CD14-positive monocyte (primary cell): Measurements from ENCODE around the gene RAB44. TPM values are rescaled to one million over a fixed set of nuclear protein-coding genes. Genes with fewer than 3 reads are reported as not detected.

Source experiments
- DNase-seq, 3 donors: peaks; one replicate each; pipeline ENCODE4 v3.0.0-alpha.2; 2011 to 2022
- H2AFZ ChIP-seq: 2 replicates; pipeline ENCODE4 v1.6.0; 2012; ENCODE audit warnings: mild to moderate bottlenecking, low read depth, low read length, inconsistent platforms; ENCODE audit not compliant: insufficient read depth, poor library complexity, severe bottlenecking
- H3K27ac ChIP-seq, 2 donors: 1 replicate in 1 of 2; 2 replicates in 1 of 2; pipeline ENCODE4 v1.5.1; 2012 to 2013; ENCODE audit warnings: low read length in 2 of 2, control low read depth in 1 of 2, inconsistent platforms in 1 of 2, low read depth in 1 of 2, mild to moderate bottlenecking in 1 of 2
- H3K27me3 ChIP-seq, 2 donors: one replicate each; pipeline versions ENCODE4 v1.6.0 to v1.6.1; 2011 to 2013; ENCODE audit warnings: low read length in 2 of 2; ENCODE audit not compliant: control insufficient read depth in 2 of 2, insufficient read depth in 2 of 2
- H3K36me3 ChIP-seq, 2 donors: replicated peaks in 1 of 2; 1 replicate in 1 of 2; 2 replicates in 1 of 2; pipeline versions ENCODE4 v1.5.1 to v1.6.1; 2012 to 2013; ENCODE audit warnings: low read length in 2 of 2, control low read depth in 1 of 2, inconsistent platforms in 1 of 2, mild to moderate bottlenecking in 1 of 2; ENCODE audit not compliant: insufficient read depth in 2 of 2, control insufficient read depth in 1 of 2
- H3K4me1 ChIP-seq, 2 donors: 1 replicate in 1 of 2; 2 replicates in 1 of 2; pipeline versions ENCODE4 v1.5.1 to v1.6.1; 2012 to 2013; ENCODE audit warnings: low read length in 2 of 2, control low read depth in 1 of 2, inconsistent platforms in 1 of 2, mild to moderate bottlenecking in 1 of 2, moderate library complexity in 1 of 2; ENCODE audit not compliant: insufficient read depth in 2 of 2, control insufficient read depth in 1 of 2
- H3K4me2 ChIP-seq: replicated peaks from 2 replicates; pipeline ENCODE3; 2012; ENCODE audit warnings: low read length, moderate library complexity, mild to moderate bottlenecking; ENCODE audit not compliant: poor library complexity, severe bottlenecking; ENCODE audit errors: extremely low read depth
- H3K4me3 ChIP-seq, 3 experiments: fragments of 200-600 bp in 1 of 3; sonication (generic) in 1 of 3; replicated peaks in 1 of 3; 1 replicate in 2 of 3; 2 replicates in 1 of 3; pipeline ENCODE4 v1.5.1; 2011 to 2013; ENCODE audit warnings: low read length in 3 of 3, mild to moderate bottlenecking in 3 of 3, control low read depth in 2 of 3, low read depth in 2 of 3, inconsistent platforms in 1 of 3, moderate library complexity in 1 of 3
- H3K79me2 ChIP-seq: 2 replicates; pipeline ENCODE4 v1.6.0; 2012; ENCODE audit warnings: mild to moderate bottlenecking, control low read depth, inconsistent platforms, low read length, moderate library complexity; ENCODE audit not compliant: insufficient read depth
- H3K9ac ChIP-seq: 2 replicates; pipeline ENCODE4 v1.6.0; 2017; ENCODE audit warnings: low read length, mild to moderate bottlenecking; ENCODE audit not compliant: insufficient read depth, poor library complexity, severe bottlenecking
- H3K9me3 ChIP-seq, 2 donors: replicated peaks in 1 of 2; 1 replicate in 1 of 2; 2 replicates in 1 of 2; pipeline versions ENCODE4 v1.5.1 to v1.6.1; 2012 to 2013; ENCODE audit warnings: low read length in 2 of 2, control low read depth in 1 of 2; ENCODE audit not compliant: control insufficient read depth in 1 of 2, insufficient read depth in 1 of 2
- H4K20me1 ChIP-seq: 2 replicates; pipeline ENCODE4 v1.6.0; 2012; ENCODE audit warnings: mild to moderate bottlenecking, low read length, control low read depth, moderate library complexity; ENCODE audit not compliant: insufficient read depth
- H3K27ac Mint-ChIP-seq, 7 donors: one replicate each; pipeline ENCODE4 v1.8.0; 2020; ENCODE audit warnings: mild to moderate bottlenecking in 7 of 7, mixed read lengths in 7 of 7, moderate library complexity in 6 of 7, inconsistent platforms in 2 of 7
- H3K27me3 Mint-ChIP-seq, 3 donors: one replicate each; pipeline ENCODE4 v1.8.0; 2021 to 2022; ENCODE audit warnings: low read depth in 3 of 3, mild to moderate bottlenecking in 3 of 3, mixed read lengths in 3 of 3, moderate library complexity in 3 of 3, inconsistent platforms in 1 of 3
- H3K36me3 Mint-ChIP-seq, 2 donors: one replicate each; pipeline ENCODE4 v1.8.0; 2020; ENCODE audit warnings: mixed read lengths in 2 of 2, inconsistent platforms in 1 of 2, mild to moderate bottlenecking in 1 of 2
- H3K4me1 Mint-ChIP-seq: one replicate; pipeline ENCODE4 v1.8.0; 2020; ENCODE audit warnings: mild to moderate bottlenecking, mixed read lengths
- H3K4me3 Mint-ChIP-seq, 2 donors: one replicate each; pipeline ENCODE4 v1.8.0; 2020; ENCODE audit warnings: mild to moderate bottlenecking in 2 of 2, mixed read lengths in 2 of 2, moderate library complexity in 1 of 2
- H3K9me3 Mint-ChIP-seq, 7 donors: one replicate each; pipeline ENCODE4 v1.8.0; 2020 to 2022; ENCODE audit warnings: mixed read lengths in 7 of 7, mild to moderate bottlenecking in 6 of 7, moderate library complexity in 6 of 7, inconsistent platforms in 2 of 7
- CTCF ChIP-seq: fragments of 200-600 bp; IDR thresholded peaks from one replicate; pipeline ENCODE4 v1.8.0; 2022; ENCODE audit warnings: antibody characterized with exemption, mild to moderate bottlenecking
- WGBS: methylation state at CpG from one replicate; pipeline ENCODE4 v1.1.5; 2013; ENCODE audit warnings: missing lambda C conversion rate; ENCODE audit not compliant: insufficient coverage; 5-methylcytosine and 5-hydroxymethylcytosine counted together
- intact Hi-C, 2 donors: fragments of 100-400 bp; cut with micrococcal nuclease; formaldehyde crosslinking; loops; one replicate each; pipeline versions ENCODE4 v1.15.0 to v1.15.1; 2023
- polyA minus RNA-seq: library from RNA; depleted of rRNA, polyadenylated mRNA; stranded (reverse); fragments of >200 nt; gene quantifications from 2 replicates; pipeline ENCODE4 v1.2.3, GENCODE V29; 2012
- polyA plus RNA-seq, 3 donors: library from polyadenylated mRNA; depleted of rRNA in 1 of 3; unstranded in 2 of 3; stranded (reverse) in 1 of 3; fragments of 300-500 nt in 2 of 3; fragments of >200 nt in 1 of 3; fragmentation: Illumina TruSeq in 2 of 3; gene quantifications; 1 replicate in 2 of 3; 2 replicates in 1 of 3; pipeline ENCODE4 v1.2.3, GENCODE V29; 2012 to 2021
- total RNA-seq, 12 experiments: library from RNA in 1 of 12; stranded (reverse) in 1 of 12; fragments of 120-200 nt in 1 of 12; gene quantifications; one replicate each; pipeline ENCODE4 v1.2.4 and lab custom pipeline; 2013 to 2026; ENCODE audit warnings: mixed read lengths in 6 of 12, inconsistent platforms in 1 of 12

Gene RAB44
- total RNA-seq (2013): 12.3 TPM
- polyA plus RNA-seq (10 to 100 TPM in 1 of 3 donors, 1 to 10 TPM in 2; 1.5 to 18.0 (median 1.9) TPM), polyA minus RNA-seq (8.6 and 11.0 TPM in 2 replicates), total RNA-seq (lab: John Stamatoyannopoulos, UW) (6.0 to 65.7 (median 25.6) reads per million in 11 experiments)

- TF ChIP-seq CTCF: no peak
- DNase-seq: peak; percentile 61 to 82 (median 74)
- Histone ChIP-seq H4K20me1 (peaks cover 4% of the 10 kb centered on the region), H3K27me3 (no peaks in the 10 kb centered on the region), H2AFZ (peak within 1 kb of the TSS; percentile 56), H3K4me2 (peak within 1 kb of the TSS; percentile 87), H3K4me3 (peak within 1 kb of the TSS; percentile 30 to 76 (median 36)), H3K79me2 (peaks cover 58% of the 10 kb centered on the region), H3K27ac (peak within 1 kb of the TSS; percentile 59 to 85), H3K4me1 (peaks cover 69 to 73% of the 10 kb centered on the region in 2 donors), H3K36me3 (no peaks in the 10 kb centered on the region), H3K9me3 (no peaks in the 10 kb centered on the region), H3K9ac (peak within 1 kb of the TSS; percentile 48)
- Mint-ChIP-seq H3K4me3 (peak within 1 kb of the TSS; percentile 82 to 90), H3K4me1 (peaks cover 77% of the 10 kb centered on the region), H3K36me3 (peaks cover 0 to 4% of the 10 kb centered on the region in 2 donors), H3K27ac (peak within 1 kb of the TSS; percentile 88 to 98 (median 96)), H3K27me3 (no peaks in the 10 kb centered on the region), H3K9me3 (peaks cover 0 to 7% (median 0%) of the 10 kb centered on the region in 7 donors)
- intact Hi-C loops: no loop called here
- 3% methylated on average over 6 of the region's 7 CpGs for WGBS
Measured at GRCh38 chr6:36697481-36697903, at the start of gene RAB44. RAB44 (plus strand) TSS chr6:36697826; CDS start chr6:36704236, 6,410 bp downstream.

- no peak overlapping the region for H3K4me2 ChIP-seq
- Mint-ChIP-seq H3K9me3 (no peaks in the 10 kb centered on the region), H3K36me3 (no peaks in the 10 kb centered on the region), H3K4me1 (peaks cover 51% of the 10 kb centered on the region), H3K27ac (no peak overlapping the region), H3K27me3 (peaks cover 0 to 1% (median 0%) of the 10 kb centered on the region in 3 donors), H3K4me3 (no peak overlapping the region)
- no peak for TF ChIP-seq CTCF
- no peak overlapping the region for H3K27ac ChIP-seq
- no peak overlapping the region for H3K4me3 ChIP-seq
- H3K9me3 ChIP-seq: no peaks in the 10 kb centered on the region
- no peak overlapping the region for H3K9ac ChIP-seq
- peaks cover 48 to 53% of the 10 kb centered on the region in 2 donors for H3K4me1 ChIP-seq
- H3K79me2 ChIP-seq: no peaks in the 10 kb centered on the region
- H3K36me3 ChIP-seq: no peaks in the 10 kb centered on the region
- intact Hi-C loops: no loop called here
- no peaks in the 10 kb centered on the region for H3K27me3 ChIP-seq
- DNase-seq: no peak
- no peaks in the 10 kb centered on the region for H4K20me1 ChIP-seq
- WGBS: no CpG with 5 or more reads among the region's 3 CpGs
- no peak overlapping the region for H2AFZ ChIP-seq
Measured at GRCh38 chr6:36649086-36649485, 48.5 kb upstream of the RAB44 start.
